ENCODE results near the gene NGEF.

DNA sequence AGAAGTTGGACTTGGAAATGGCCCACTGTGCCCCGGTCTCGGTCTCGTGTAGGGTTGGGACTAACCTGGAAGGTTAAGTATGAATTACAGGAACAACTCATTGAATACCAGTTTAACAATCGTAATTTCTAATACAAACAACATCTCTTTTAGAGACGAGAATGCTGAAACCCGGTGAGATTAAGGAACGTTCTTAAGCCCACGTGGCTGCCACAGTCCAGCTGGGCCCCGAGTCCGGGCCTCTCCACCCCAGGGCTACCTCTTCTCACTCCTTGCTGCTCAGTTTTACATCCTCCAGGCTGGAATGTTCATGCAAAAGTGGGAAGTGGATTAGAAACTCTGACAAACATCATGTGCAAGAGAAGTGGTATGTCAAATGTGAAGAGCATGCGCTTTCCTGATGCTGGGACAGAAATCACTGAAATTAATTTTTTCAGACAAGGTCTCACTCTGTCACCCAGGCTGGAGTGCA, 29.4 kb downstream of the NGEF start:
- TF ChIP-seq, protein P1, sequence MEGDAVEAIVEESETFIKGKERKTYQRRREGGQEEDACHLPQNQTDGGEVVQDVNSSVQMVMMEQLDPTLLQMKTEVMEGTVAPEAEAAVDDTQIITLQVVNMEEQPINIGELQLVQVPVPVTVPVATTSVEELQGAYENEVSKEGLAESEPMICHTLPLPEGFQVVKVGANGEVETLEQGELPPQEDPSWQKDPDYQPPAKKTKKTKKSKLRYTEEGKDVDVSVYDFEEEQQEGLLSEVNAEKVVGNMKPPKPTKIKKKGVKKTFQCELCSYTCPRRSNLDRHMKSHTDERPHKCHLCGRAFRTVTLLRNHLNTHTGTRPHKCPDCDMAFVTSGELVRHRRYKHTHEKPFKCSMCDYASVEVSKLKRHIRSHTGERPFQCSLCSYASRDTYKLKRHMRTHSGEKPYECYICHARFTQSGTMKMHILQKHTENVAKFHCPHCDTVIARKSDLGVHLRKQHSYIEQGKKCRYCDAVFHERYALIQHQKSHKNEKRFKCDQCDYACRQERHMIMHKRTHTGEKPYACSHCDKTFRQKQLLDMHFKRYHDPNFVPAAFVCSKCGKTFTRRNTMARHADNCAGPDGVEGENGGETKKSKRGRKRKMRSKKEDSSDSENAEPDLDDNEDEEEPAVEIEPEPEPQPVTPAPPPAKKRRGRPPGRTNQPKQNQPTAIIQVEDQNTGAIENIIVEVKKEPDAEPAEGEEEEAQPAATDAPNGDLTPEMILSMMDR (IDR thresholded peaks at IDR 0.05), result no peak
- no peak for TF ChIP-seq POLR2A (IDR thresholded peaks at IDR 0.05)

Data from uterus (tissue), 2 donors.